Fibroblast of lung (primary cell): Measurements from ENCODE around the gene USP6NL. TPM values are rescaled to one million over a fixed set of nuclear protein-coding genes. Genes with fewer than 3 reads are reported as not detected.

ENCODE experiments used
- DNase-seq, 2 donors: peaks; one replicate each; pipeline versions ENCODE4 v3.0.0 to v3.0.0-alpha.2; 2010; ENCODE audit warnings: low read depth in 2 of 2
- H2AFZ ChIP-seq: 2 replicates; pipeline ENCODE4 v1.5.1; 2012; ENCODE audit warnings: low read length, control low read depth, inconsistent platforms
- H3K27ac ChIP-seq: 2 replicates; pipeline ENCODE4 v1.5.1; 2011; ENCODE audit warnings: low read length, control low read depth; ENCODE audit not compliant: insufficient read depth
- H3K27me3 ChIP-seq: 2 replicates; pipeline ENCODE4 v1.5.1; 2011; ENCODE audit warnings: mild to moderate bottlenecking, low read length; ENCODE audit not compliant: control insufficient read depth, insufficient read depth
- H3K36me3 ChIP-seq: 2 replicates; pipeline ENCODE4 v1.5.1; 2011; ENCODE audit warnings: low read length; ENCODE audit not compliant: control insufficient read depth, insufficient read depth
- H3K4me1 ChIP-seq: 2 replicates; pipeline ENCODE4 v1.5.1; 2011; ENCODE audit warnings: low read length; ENCODE audit not compliant: control insufficient read depth, insufficient read depth; ENCODE audit errors: extremely low read depth
- H3K4me2 ChIP-seq: 2 replicates; pipeline ENCODE4 v1.5.1; 2011; ENCODE audit warnings: low read length, control low read depth; ENCODE audit not compliant: insufficient read depth; ENCODE audit errors: extremely low read depth
- H3K4me3 ChIP-seq, 4 experiments: fragments of 200-600 bp in 1 of 4; sonication (generic) in 1 of 4; replicated peaks in 1 of 4; 2 replicates each; pipeline ENCODE4 v1.5.1; 2011 to 2016; ENCODE audit warnings: low read length in 4 of 4, low read depth in 3 of 4, mild to moderate bottlenecking in 3 of 4, control low read depth in 2 of 4, inconsistent platforms in 1 of 4, mixed read lengths in 1 of 4; ENCODE audit not compliant: insufficient read depth in 1 of 4; ENCODE audit errors: control extremely low read depth in 1 of 4
- H3K79me2 ChIP-seq: 2 replicates; pipeline ENCODE4 v1.5.1; 2012; ENCODE audit warnings: mild to moderate bottlenecking, low read length, inconsistent platforms; ENCODE audit not compliant: control insufficient read depth, insufficient read depth
- H3K9ac ChIP-seq: 2 replicates; pipeline ENCODE4 v1.5.1; 2011; ENCODE audit warnings: mild to moderate bottlenecking, low read length, control low read depth; ENCODE audit not compliant: insufficient read depth
- H3K9me3 ChIP-seq: 2 replicates; pipeline ENCODE4 v1.5.1; 2012; ENCODE audit warnings: low read depth, low read length; ENCODE audit not compliant: control insufficient read depth, insufficient read depth
- H4K20me1 ChIP-seq: 2 replicates; pipeline ENCODE4 v1.5.1; 2011; ENCODE audit warnings: low read length; ENCODE audit not compliant: control insufficient read depth, insufficient read depth; ENCODE audit errors: extremely low read depth
- EZH2 ChIP-seq: IDR thresholded peaks from 2 replicates; pipeline ENCODE4 v1.5.1; 2012; ENCODE audit warnings: low read length, control low read depth, mild to moderate bottlenecking; ENCODE audit errors: missing control alignments
- polyA plus RNA-seq, 2 donors: library from polyadenylated mRNA; depleted of rRNA in 1 of 2; stranded (reverse) in 1 of 2; unstranded in 1 of 2; fragments of >200 nt; gene quantifications; 2 replicates each; pipeline ENCODE4 v1.2.1, GENCODE V29; 2011 to 2012; ENCODE audit warnings: missing spikeins in 1 of 2
- total RNA-seq: library from RNA; depleted of rRNA; stranded (reverse); fragments of >200 nt; gene quantifications from 2 replicates; pipeline ENCODE4 v1.2.1, GENCODE V29; 2014
- TF ChIP-seq, protein P1 (sequence below), 2 donors: IDR thresholded peaks in 1 of 2; conservative IDR thresholded peaks in 1 of 2; 1 replicate in 1 of 2; 2 replicates in 1 of 2; pipeline ENCODE4 v1.5.1; 2011 to 2012; ENCODE audit warnings: low read length in 2 of 2, control low read depth in 1 of 2, inconsistent platforms in 1 of 2, low read depth in 1 of 2, mild to moderate bottlenecking in 1 of 2

The USP6NL gene
- total and polyA plus RNA-seq, 2 donors (not counting 1 experiment from before 2014, with no cell fraction given): 8.9 to 13.4 TPM

DNA sequence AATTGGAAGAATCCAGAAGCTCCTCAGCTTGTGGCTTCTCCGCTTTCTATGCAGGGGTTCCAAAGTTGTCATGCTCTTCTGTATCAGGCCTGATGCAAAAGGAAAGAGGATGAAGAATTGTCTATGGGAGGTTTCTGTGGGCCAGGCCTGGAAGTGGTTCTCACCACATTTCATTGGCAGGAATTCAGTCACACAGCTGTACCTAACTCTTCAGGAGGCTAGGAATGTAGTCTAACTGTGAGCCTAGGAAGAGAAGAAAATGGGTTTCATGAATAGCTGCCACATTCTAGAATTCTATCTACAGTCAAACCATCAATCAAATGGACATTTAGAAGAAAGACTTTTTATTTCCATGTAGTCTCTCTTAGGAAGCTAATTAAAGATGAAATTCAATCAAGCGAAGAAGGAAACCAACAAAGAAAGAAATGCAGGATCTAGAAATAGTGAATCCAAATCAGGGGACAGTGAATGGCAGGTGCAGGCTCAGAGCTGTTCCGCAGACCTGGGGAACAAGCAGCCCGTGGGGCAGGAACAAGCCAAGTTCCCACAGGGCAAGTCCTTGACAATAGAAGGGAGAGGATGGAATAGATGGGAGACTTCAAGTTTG is 25.4 kb upstream of the USP6NL start:
- H3K36me3 ChIP-seq: no peaks in the 10 kb centered on the region
- no peak overlapping the region for H3K9ac ChIP-seq
- H3K9me3 ChIP-seq: no peaks in the 10 kb centered on the region
- H3K4me3 ChIP-seq: no peak overlapping the region
- H3K79me2 ChIP-seq: no peaks in the 10 kb centered on the region
- no peaks in the 10 kb centered on the region for H3K27me3 ChIP-seq
- H3K4me1 ChIP-seq: no peaks in the 10 kb centered on the region
- H3K4me2 ChIP-seq: no peak overlapping the region
- H3K27ac ChIP-seq: no peak overlapping the region
- DNase-seq: peak in 1 of 2 donors; percentile 88
- no peak for TF ChIP-seq EZH2
- TF ChIP-seq, protein P1, sequence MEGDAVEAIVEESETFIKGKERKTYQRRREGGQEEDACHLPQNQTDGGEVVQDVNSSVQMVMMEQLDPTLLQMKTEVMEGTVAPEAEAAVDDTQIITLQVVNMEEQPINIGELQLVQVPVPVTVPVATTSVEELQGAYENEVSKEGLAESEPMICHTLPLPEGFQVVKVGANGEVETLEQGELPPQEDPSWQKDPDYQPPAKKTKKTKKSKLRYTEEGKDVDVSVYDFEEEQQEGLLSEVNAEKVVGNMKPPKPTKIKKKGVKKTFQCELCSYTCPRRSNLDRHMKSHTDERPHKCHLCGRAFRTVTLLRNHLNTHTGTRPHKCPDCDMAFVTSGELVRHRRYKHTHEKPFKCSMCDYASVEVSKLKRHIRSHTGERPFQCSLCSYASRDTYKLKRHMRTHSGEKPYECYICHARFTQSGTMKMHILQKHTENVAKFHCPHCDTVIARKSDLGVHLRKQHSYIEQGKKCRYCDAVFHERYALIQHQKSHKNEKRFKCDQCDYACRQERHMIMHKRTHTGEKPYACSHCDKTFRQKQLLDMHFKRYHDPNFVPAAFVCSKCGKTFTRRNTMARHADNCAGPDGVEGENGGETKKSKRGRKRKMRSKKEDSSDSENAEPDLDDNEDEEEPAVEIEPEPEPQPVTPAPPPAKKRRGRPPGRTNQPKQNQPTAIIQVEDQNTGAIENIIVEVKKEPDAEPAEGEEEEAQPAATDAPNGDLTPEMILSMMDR (conservative IDR thresholded peaks at IDR 0.05 in 1 of 2, IDR thresholded peaks at IDR 0.05 in 1 of 2; ENCODE audit: low read depth in 1 of 2, low read length in 2 of 2): no peak
- H4K20me1 ChIP-seq: no peaks in the 10 kb centered on the region
- no peak overlapping the region for H2AFZ ChIP-seq

DNA sequence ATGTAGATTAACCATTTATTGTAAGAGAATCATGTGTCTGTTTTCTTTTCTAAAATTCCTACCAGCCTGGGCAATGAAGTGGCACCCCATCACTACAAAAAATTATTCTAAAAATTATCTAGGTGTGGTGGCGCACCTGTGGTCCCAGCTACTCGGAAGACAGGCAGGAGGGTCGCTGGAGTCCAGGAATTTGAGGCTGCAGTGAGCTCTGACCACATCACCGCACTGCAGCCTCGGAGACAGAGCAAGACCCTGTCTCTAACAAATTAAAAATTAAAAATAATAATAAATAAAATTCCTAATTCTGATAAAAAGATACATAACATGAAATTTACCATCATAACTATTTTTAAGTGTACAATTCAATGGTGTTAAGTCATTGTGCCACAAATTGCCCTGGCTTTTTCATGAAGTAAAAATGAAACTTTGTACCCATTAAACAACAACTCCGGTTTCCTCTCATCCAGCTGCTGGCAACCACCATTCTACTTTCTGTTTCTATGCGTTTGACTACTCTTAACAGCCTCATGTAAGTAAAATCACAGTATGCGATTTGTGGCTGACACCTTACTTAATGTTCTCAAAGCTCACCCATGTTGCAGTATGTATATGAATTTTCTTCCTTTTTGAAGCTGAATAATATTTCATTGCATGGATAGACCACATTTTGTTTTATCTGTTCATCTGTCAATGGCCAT is 20.6 kb upstream of the USP6NL start:
- Histone ChIP-seq H3K4me2 (no peak overlapping the region), H3K4me1 (no peaks in the 10 kb centered on the region), H4K20me1 (no peaks in the 10 kb centered on the region), H3K4me3 (no peak overlapping the region), H3K9me3 (no peaks in the 10 kb centered on the region), H3K27me3 (no peaks in the 10 kb centered on the region), H3K9ac (no peak overlapping the region), H3K27ac (no peak overlapping the region), H2AFZ (no peak overlapping the region), H3K36me3 (no peaks in the 10 kb centered on the region), H3K79me2 (no peaks in the 10 kb centered on the region)
- DNase-seq: no peak
- TF ChIP-seq EZH2: no peak
- TF ChIP-seq, protein P1 (conservative IDR thresholded peaks at IDR 0.05 in 1 of 2, IDR thresholded peaks at IDR 0.05 in 1 of 2; ENCODE audit: low read depth in 1 of 2, low read length in 2 of 2): no peak

DNA sequence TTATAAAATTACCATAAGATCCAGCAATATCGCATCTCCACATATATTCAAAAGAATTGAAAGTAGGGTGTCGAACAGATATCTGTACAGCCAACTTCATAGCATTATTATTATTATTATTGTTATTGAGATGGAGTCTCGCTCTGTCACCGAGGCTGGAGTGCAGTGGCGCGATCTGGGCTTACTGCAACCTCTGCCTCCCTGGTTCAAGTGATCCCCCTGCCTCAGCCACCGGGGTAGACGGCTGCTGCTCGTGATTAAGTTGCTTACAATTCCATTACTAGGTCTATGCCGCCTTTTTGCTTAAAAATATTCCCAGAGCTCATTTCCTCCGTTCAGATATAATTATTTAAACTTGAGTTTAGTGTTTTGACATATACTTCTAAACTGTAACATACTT is 19.8 kb upstream of the USP6NL start:
- Histone ChIP-seq H3K9ac (no peak overlapping the region), H4K20me1 (no peaks in the 10 kb centered on the region), H3K4me2 (no peak overlapping the region), H3K27me3 (no peaks in the 10 kb centered on the region), H3K79me2 (no peaks in the 10 kb centered on the region), H3K4me3 (no peak overlapping the region), H3K27ac (no peak overlapping the region), H3K9me3 (no peaks in the 10 kb centered on the region), H2AFZ (no peak overlapping the region), H3K4me1 (no peaks in the 10 kb centered on the region), H3K36me3 (no peaks in the 10 kb centered on the region)
- TF ChIP-seq, protein P1 (conservative IDR thresholded peaks at IDR 0.05 in 1 of 2, IDR thresholded peaks at IDR 0.05 in 1 of 2; ENCODE audit: low read depth in 1 of 2, low read length in 2 of 2): no peak
- TF ChIP-seq EZH2: no peak
- no peak for DNase-seq
